HTERT RPE-1 (cell line): ENCODE measurements around the gene XYLT1.

Experiments
- in situ Hi-C: fragments of 300-500 bp; cut with MboI; formaldehyde crosslinking; loops from 4 replicates; pipeline ENCODE4 v1.14.3; 2020; ENCODE audit warnings: low sequenced_read_pairs

Gene XYLT1

DNA sequence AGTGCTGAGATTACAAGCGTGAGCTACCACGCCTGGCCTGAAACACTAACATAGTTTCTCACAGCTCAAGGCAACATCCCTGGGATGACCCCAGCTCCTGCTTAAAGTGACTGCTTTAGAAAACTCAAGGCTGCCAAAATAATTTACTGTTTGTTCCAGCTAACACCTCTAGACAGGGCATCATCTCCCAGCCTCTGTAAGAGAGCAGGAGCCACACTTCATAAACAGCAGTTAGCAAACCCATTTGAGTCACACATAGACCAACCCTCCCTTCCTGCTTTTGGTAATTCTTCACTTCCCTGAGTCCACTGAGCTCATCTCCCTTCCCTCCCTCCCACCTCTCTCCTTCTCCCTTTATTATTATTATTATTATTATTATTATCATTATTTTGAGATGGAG, 201.3 kb downstream of the XYLT1 start:
- in situ Hi-C loops, result no loop called here

DNA sequence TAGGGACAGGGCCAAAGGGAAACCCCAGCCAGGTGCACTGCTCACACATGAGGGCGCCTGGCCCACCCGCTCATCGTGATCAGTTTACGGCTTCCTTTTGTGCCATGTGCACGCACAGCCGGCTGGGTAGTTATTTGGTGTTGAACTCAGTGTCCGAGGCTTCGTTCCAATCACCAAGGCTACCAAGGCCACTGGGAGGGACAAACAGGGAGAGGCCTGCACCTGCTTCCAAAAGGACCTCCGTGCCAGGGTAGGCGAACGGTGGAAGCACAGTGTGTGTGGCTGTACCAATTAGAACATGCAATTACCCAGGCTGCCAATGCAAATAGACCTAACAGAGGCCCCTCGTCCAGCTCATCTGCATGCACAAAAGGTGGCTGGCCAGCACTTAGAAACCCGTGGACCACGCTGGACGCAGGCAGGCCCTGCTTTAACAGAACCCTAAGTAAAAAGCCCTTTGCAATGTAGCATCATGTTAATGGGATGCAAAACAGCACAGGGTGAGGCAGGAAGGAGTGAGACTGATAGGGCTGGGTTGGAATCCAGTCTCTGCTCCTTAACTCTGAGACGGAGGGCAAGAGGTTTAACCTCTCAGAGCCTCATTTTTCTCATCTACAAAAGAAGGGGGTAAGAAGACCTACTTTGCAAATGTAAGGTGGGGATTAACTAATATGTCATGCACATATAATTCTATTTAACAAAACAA, 204.0 kb downstream of the XYLT1 start:
- in situ Hi-C loops, result no loop called here

DNA sequence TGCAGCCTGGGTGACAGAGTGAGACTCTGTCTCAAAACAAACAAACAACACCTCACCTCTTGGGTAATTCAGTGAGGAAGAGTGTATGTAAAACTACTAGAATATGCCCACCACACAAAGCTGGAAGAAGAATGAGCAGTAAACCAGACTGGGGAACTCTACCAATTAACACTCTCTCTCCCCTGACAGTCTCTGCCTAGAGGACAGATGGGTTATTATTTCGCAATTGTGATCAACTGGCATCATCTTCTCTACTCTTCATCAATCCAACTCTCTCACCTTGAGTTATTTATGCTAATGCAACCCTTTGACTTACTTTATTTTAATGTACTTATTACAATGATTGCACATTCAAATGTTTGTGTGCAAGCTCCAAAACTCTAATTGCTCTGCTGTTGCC, 205.6 kb downstream of the XYLT1 start:
- in situ Hi-C loops, result no loop called here

DNA sequence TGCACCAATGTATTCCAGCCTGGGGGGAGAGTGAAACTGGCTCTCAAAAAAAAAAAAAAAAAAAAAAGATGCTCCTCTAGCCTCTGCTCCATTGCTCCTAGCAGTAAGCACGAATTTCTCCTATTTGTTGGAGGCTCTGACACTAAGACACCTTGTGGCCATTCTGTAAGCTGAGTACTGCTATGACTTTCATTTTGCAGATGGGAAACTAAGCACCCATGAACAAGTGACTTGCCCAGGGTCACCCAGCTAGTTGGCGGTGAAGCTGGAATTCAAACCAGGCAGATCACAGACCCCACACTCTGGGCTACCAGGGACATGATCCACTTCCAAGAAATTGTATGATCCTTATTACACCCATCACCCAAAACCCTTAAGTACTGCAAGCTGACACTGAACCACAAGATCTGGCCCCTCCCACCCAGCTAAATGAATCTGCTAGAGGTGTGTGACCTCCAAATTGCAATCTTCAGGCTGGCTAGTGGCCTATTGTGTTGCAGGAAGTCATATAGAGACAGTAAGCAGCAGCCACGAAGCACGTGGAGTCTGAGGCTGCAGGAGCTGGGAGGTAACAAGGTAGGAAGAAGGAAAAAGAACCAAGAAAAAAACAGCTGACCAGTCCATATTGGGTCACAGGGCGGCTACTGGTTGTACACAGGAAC, 209.4 kb downstream of the XYLT1 start:
- in situ Hi-C loops, result no loop called here

DNA sequence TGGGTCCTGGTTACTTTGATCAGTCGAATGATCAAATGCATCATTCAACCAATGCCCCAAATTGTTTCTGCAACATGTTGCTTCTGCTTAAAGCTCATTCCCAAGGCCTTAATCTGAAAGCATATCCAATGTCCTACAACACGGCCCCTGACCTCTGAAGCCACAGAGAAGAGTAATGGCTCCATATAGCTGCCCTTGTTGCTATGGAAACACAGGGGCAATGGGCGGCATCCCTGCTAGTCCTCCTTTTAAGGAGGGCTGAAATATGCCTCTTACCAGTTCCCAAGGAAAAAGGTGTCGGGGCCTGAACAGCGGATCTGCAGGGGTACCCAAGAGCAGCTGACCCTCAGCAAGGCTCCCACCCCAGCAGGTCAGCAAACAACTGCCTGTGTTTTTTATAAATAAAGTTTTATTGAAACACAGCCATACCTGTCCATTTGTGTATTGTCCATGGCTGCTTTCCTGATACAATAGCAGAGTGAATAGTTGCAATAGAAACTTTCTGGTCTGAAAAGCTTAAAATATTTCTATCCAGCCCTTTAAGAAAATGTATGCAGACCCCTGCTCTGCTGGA, 210.4 kb downstream of the XYLT1 start:
- in situ Hi-C loops, result no loop called here

DNA sequence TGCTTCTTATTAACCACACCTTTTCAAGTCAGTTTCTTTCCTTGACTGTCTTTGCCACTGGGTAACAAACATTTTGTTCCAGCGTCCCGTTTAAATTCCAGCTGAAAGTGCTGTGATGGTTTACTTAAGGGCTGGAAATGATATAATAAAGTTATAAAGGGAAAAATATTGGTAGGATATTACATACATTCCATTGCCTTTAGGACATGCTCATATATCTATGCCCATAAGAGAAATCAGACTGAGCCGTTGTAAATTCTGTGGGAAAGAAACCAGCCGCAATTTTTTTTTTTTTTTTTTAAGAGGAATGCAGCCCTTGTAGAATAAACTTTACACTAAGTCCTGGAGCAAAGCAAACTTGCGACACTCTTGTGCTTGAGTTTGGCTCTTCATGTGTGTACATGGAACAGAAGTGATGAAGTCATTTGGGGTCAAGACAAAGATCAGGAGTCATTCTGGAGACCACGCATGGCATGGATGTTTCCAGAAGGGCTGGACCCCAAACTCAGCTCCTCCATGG, 210.9 kb downstream of the XYLT1 start:
- in situ Hi-C loops, result no loop called here

DNA sequence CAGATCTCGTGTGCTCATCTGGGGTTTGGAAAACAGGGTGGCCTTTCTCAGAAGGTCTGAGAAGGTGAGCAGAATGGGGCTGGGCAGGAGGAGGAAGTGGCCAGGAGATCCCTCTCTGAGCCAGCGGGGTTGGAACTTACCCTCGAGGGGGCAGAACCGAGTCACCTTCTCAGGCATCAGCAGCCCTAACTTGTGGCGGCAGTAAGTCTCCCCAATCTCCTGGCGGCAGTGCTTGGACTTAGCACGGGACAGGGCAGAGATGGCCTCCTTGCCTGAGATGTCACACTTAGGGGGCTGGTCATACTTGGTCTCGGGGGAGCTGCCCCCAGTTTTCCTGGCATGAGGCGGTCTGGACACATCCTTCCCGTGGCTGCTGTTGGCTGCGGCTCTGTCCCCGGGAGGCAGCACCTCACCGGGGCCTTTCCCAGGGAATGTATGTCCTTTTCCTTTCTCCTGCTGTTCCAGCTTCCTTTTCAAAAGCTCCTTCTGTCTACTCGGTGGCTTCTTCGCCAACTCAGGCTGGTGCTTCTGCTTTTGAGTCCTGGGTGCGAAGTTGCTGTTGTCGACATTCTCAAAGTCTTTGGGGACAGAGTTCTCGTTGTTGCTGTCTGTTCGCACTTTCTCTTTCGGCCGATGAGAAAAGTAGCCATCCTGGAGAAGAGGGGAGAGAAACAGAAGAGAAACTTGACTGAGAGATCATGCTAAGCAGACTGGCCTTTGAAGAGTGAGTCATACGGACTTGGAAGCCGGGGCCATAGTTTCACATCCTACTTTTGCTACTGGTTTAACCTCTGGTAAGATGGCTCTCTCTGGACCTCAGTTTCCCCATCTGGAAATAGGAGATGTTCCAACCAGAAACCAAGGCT, 211.7 kb downstream of the XYLT1 start:
- in situ Hi-C loops, result no loop called here

DNA sequence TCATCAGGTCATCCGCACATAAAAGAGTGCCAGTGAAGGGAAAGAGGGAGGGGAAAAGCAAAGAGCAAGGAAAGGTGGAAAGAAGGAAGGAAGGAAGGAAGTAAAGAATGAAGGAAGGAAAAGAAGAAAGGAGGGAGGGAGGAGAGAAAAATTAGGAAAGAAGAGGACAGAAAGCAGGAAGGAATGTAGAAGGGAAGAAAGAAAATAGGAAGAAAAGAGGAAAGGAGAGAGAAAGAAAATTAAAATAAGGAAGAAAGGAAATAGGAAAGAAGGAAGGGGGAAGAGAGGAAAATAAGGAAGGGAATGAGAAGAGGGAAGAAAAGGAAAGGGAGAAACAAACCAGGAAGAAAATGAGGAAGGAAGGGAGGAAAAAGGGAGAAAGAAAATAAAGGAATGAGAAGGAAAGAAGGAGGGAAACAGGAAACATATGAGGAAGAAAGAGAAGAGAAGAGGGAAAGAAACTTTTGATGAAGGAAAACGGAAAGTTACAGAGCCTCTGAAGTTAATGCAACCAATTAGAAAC, 212.6 kb downstream of the XYLT1 start:
- in situ Hi-C loops, result no loop called here

DNA sequence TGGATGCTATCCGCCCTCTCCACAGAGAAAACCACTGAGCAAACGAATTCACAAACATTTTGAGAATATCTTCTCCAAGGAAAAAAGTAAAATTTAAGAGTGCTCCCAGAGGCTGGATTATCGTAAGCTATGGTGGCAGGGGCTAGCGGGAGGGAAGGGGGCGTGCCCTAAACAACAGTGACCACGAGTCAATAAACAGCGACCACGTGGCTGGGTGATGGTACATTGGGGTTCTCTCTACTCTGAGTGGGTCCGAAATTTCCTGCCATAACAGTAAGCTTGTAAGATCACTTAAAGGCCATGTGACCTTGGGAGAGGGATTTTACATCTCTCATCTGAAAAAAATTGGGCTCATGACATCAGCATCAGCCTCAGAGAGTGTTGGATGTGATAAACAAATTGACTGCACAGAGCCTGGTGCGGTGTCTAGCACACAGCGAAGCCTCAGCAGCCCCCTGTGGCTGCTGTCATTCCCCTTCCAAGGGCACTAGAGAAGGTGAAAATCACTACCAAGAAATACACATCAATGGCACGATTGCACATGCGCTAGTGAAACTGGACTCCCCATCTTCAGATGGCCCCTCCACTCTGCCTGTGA, 213.2 kb downstream of the XYLT1 start:
- in situ Hi-C loops, result no loop called here

DNA sequence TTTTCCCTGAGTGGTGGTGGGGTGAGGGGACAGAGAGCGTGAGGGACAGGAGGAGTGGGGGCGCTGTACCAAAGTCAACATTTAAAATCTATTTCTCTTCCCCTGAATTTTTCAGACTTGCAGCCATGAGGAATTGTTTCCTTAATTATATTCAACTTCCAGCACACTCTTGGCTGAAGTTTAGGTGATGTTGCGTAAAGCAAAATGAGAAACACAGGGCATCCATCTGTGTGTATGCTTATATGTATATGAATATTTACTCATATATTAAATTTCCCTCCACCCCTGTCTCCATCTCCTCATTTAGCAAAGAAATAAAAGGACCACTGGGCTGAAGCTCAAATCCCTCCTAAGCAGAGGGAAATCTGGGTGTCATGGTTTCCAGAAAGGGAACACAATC, 218.1 kb downstream of the XYLT1 start:
- in situ Hi-C loops, result no loop called here

DNA sequence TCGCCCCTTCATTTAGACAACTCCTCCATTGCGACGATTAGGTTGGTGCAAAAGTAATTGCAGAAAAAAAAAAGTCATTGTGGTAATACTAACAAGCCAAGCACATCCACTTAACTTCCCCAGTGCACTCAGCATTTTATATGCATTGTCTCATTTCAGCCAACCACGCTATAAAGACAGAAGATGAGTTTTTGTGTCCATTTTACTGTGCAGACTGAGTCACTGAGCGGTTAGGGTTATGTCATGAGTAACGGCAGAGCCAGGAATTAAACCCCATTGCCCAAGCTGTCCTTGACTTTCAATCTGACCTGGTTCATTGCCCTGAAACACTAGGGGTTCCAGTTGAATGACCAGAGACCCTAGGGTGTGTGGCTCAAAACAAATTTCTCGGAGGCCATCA, 218.7 kb downstream of the XYLT1 start:
- in situ Hi-C loops, result no loop called here

DNA sequence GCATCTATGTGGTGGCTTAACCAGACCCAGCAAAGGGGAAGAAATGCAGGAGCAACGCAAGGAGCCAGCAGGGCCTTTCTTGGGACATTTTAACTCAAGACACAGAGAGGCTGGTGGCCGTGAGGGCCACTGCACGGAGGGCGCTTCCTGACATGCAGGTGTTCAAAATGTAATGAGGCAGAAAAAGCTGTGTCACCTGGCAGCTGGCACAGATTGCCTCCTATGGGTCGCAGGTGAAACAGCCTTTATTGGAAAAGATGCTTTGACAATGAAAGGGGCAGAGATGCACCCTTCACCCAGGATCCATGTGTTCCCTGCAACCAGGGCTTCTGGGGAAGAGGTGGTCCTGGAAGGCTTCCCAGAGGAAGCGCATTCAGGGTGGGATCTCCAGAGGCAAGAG, 219.3 kb downstream of the XYLT1 start:
- in situ Hi-C loops, result no loop called here

DNA sequence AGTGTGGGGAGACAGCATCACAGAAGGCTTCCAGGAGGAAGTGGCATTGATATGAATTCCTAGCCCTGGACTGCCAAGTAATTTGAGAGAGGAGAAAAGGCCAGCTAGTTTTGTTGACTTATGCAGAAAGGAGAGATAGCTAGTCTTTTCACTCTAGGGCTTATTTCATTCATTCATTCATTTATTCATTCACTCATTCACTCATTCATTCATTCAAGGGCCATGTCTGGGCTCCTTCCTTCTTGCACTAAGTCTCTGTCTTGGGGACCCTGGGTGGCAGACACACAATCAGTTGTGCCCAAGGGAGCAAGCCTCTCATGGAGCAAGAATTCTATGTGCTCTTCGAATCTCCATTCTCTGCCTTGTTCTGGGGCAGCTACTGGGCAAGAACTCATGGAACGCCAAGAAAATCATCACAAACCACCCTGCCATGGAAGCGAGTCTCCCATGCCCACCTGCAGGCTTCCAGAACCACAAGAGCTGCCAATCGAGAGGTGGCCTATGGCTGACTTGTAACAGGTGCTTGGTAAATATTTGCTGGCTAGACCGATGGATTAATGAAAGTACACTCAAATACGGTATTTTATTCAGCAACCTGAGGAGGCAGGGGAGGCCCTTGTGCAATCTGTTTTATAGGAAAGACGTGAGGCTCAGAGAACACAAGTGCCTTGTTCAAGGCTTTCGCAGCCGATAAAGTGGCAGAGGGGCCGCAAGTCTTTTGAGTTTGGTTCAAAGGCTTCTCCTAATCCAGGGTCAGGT, 223.6 kb downstream of the XYLT1 start:
- in situ Hi-C loops, result no loop called here

DNA sequence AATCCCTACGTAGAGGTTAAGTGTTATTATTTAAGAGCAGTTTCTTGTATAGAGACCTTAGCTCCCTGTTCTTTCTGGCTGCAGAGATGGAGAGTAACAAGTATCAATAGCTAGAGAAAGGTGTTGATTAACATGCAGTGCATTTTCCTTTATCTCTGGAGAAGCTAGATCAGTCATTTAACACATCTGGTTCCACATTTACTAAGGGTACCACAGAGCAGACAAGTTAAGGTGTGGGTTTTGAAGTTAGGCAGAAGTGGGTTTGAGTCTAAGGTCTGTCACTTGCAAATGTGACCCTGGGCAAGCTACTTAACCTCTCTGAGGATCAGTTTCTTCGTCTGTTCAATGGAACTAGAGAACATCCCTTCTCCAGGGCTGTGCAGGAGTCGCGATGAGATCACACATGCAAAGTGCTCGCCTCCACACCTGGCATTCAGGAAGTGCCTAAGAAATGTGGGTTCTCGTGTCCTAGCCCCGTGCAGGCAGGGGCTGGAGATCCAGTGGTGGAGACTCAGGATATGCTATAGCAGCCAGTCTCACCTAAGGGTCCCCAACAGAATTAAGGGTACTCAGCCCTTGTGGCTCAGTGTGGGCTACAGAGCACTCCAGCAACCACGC, 224.4 kb downstream of the XYLT1 start:
- in situ Hi-C loops, result no loop called here

DNA sequence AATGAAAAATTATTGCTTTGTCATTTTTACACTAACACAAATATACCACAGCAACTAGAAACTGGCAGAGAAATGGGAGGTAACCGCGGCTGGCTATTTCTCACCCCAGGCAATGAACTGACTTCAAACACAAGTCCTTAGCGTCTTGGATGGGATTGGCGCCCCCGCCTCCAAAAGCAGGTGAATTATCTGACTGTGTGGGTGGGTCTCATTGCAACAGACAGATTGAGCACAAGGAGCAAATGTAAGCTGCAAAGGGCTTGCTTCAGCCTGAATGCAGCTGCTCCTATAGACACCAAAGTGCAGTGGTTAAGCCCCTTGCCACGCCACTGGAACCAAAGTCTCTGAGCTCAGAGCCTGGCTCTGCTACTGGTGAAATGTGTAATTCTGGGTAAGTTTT, 225.0 kb downstream of the XYLT1 start:
- in situ Hi-C loops, result no loop called here

DNA sequence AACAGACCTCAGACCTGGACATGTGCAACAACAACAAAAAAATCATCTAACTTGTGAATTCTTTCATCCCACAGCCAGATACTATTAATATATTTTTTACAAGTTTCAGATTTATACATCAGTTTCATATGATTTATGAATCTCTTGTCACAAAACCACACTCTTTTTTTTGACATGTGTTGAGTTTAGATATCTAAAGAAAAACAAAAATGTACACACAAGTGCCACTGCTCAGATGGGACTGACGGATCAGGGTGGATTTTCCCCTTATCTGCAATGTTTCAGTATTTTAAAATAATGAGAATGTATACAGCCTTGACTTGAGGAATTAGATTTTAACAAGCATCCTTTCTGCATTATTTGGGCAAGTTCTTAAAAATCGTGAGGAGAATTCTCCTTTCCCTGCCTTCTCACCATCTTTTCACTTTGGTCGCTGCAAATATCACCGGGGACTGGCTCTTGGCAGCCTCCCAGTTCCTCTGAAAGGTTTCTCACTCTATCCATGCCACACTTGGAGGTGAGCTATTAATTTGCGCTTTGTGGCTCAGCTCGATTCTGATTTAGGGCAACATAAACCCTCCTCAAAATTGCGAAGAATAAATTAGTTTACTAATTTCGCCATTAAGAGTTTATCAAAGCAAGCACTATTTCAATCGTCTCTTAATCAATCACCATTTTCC, 225.7 kb downstream of the XYLT1 start:
- in situ Hi-C loops, result no loop called here

DNA sequence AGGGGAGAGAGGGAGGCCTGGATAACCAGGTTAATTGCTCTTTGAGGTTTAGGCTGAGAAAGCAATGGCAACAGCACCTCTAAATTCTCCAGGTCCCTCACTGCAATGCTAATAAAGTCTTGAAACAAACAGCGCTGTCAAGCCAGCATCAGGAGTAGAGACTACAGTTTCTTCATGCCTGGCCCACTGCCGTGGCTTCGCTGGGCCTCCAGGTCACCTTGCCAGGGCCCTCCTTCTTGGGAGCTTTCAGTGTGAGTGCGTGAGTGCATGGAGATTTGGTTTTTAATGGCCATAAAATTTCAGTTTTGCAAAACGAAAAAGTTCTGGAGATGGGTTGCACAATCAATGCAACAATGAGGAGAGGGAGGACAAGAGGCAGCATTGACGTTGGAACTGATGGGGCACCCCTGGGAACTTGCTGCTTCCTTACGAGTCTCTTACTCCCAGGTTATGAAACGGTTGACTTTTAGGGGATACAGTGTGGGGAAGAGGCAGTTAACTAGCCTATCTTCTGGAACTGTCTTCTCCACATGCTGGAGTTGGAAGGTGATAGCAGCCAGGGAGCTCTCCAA, 229.4 kb downstream of the XYLT1 start:
- in situ Hi-C loops, result no loop called here

DNA sequence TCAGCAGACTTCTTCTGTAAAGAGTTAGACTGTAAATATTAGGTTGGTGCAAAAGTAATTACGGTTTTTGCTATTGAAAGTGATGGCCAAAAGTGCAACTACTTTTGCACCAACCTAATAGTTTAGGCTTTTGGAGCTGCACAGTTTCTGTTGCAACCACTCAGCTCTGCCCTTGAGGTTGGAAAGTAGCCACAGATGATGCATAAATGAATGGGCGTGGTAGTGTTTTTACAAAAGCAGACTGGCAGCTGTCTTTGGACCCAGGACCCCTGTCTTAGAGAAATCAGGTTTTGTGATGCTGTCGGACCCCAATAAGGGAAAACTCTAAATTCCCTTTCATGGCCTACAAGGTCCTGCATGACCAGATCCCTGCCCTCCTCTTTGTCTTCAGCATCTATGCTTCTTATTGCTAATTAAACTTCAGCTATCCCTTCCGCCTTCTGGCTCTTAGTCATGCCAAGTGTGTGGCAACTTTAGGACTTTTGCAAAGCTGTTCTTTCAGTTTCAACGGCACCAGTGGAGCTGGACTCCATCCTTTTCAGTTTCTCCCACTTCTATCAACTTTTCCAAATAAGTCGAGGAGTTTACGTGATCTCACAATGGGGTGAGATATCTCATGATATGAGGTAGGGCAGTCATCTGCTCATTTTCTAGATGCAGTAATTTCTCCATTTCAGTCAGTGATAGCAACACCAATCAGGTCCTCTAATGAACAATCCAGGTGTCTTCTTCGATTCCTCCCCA, 232.3 kb downstream of the XYLT1 start:
- in situ Hi-C loops, result no loop called here
